Activated CD4-positive, alpha-beta T cell treated with anti-CD3 and anti-CD28 coated beads, Interleukin-10, Interleukin-2, amounts not matched to agents 100 ng/mL and 50 ng/mL, durations not matched to agents 16 hours and 8 hours (primary cell): ENCODE data around the gene STXBP6.
A peak's percentile ranks its signal among the peaks of the same experiment; 100 is the strongest.
"Not testable (repeated sequence)": the region's sequence is repeated elsewhere in the genome, so short reads cannot be mapped to it uniquely, and the experiment has no call there.

Experiments
- DNase-seq: peaks from one replicate; pipeline ENCODE4 v3.0.0-alpha.2; 2020

STXBP6 gene

GRCh38 chr14:24952851-24953666 is 96.9 kb downstream of the STXBP6 start:
- no peak for DNase-seq

GRCh38 chr14:24948261-24948847 is 101.6 kb downstream of the STXBP6 start:
- no peak for DNase-seq

GRCh38 chr14:24947131-24947530 is 102.8 kb downstream of the STXBP6 start:
- DNase-seq, result no peak

GRCh38 chr14:24944800-24945199 is 105.1 kb downstream of the STXBP6 start:
- no peak for DNase-seq

- DNase-seq, result no peak
These were observed 106.9 kb downstream of the STXBP6 start for GRCh38 chr14:24943024-24943423.

GRCh38 chr14:24941719-24942118 is 108.2 kb downstream of the STXBP6 start:
- DNase-seq, result no peak

- DNase-seq, result peak; percentile 4
These were observed 109.6 kb downstream of the STXBP6 start for GRCh38 chr14:24940213-24940783.

- DNase-seq, result no peak
These were observed 111.4 kb downstream of the STXBP6 start for GRCh38 chr14:24938593-24938992.

GRCh38 chr14:24937300-24937699 is 112.6 kb downstream of the STXBP6 start:
- DNase-seq, result no peak

- not testable (repeated sequence) for DNase-seq
These were observed 113.2 kb downstream of the STXBP6 start for GRCh38 chr14:24936773-24937172.

- no peak for DNase-seq
These were observed 114.2 kb downstream of the STXBP6 start for GRCh38 chr14:24935796-24936195.

- no peak for DNase-seq
These were observed 121.5 kb downstream of the STXBP6 start for GRCh38 chr14:24928386-24928900.

GRCh38 chr14:24927809-24928208 is 122.1 kb downstream of the STXBP6 start:
- no peak for DNase-seq

- no peak for DNase-seq
These were observed 124.1 kb downstream of the STXBP6 start for GRCh38 chr14:24925771-24926374.

GRCh38 chr14:24924544-24924943 is 125.4 kb downstream of the STXBP6 start:
- DNase-seq, result no peak

GRCh38 chr14:24921903-24922302 is 128.0 kb downstream of the STXBP6 start:
- DNase-seq, result no peak

GRCh38 chr14:24920265-24921075 is 129.5 kb downstream of the STXBP6 start:
- DNase-seq, result no peak

- no peak for DNase-seq
These were observed 131.1 kb downstream of the STXBP6 start for GRCh38 chr14:24918822-24919221.

- no peak for DNase-seq
These were observed 133.9 kb downstream of the STXBP6 start for GRCh38 chr14:24915958-24916595.

- no peak for DNase-seq
These were observed 134.5 kb downstream of the STXBP6 start for GRCh38 chr14:24915403-24915921.

GRCh38 chr14:24913746-24914145 is 136.2 kb downstream of the STXBP6 start:
- no peak for DNase-seq

GRCh38 chr14:24913021-24913420 is 136.9 kb downstream of the STXBP6 start:
- DNase-seq, result no peak
